Ammon's horn (tissue), 1 donor: ENCODE measurements around the gene RSPH10B2.
"Not testable (repeated sequence)": the region's sequence is repeated elsewhere in the genome, so short reads cannot be mapped to it uniquely, and the experiment has no call there.

Experiments used
- DNase-seq: peaks from one replicate; pipeline ENCODE4 v3.0.0-alpha.2; 2016; ENCODE audit warnings: low spot score

The RSPH10B2 gene

GRCh38 chr7:6843092-6843491 is 89.2 kb downstream of the RSPH10B2 start:
- not testable (repeated sequence) for DNase-seq

GRCh38 chr7:6843654-6844053 is 89.8 kb downstream of the RSPH10B2 start:
- not testable (repeated sequence) for DNase-seq

GRCh38 chr7:6845971-6846449 is 92.1 kb downstream of the RSPH10B2 start:
- DNase-seq = not testable (repeated sequence)

GRCh38 chr7:6847751-6848150 is 93.8 kb downstream of the RSPH10B2 start:
- DNase-seq = not testable (repeated sequence)
